ENCODE data around the gene UIMC1. TPM values are rescaled to one million over a fixed set of nuclear protein-coding genes. Genes with fewer than 3 reads are reported as not detected.
A peak's percentile ranks its signal among the peaks of the same experiment; 100 is the strongest.

Gene UIMC1
- total and polyA plus RNA-seq, 11 donors, result 14.8 to 40.2 (median 31.9) TPM

- TF ChIP-seq CTCF (IDR thresholded peaks at IDR 0.05), result no peak
- no peak for TF ChIP-seq POLR2A (IDR thresholded peaks at IDR 0.05)
- H3K27ac ChIP-seq, result peak overlapping the region in 1 of 12 donors; percentile 83
- intact Hi-C loops (cut with DNase I), result no loop called here
- peaks cover 0 to 5% (median 0%) of the 10 kb centered on the region in 9 donors for H3K36me3 ChIP-seq
- peak overlapping the region in 1 of 12 donors; percentile 63 for H3K4me3 ChIP-seq
- WGBS, 4 donors, result 86 to 94% (median 88%) methylated on average over 4 of the region's 4 CpGs
- ATAC-seq, result no peak
- no peak for DNase-seq
- H3K27me3 ChIP-seq, result peaks cover 0 to 9% (median 0%) of the 10 kb centered on the region in 9 donors
- peaks cover 0 to 68% (median 2%) of the 10 kb centered on the region in 12 donors for H3K4me1 ChIP-seq
- no peaks in the 10 kb centered on the region for H3K9me3 ChIP-seq
Observed at GRCh38 chr5:176895831-176896230, 110.7 kb downstream of the UIMC1 start.

GRCh38 chr5:176894298-176894697, 112.3 kb downstream of the UIMC1 start:
- WGBS, 4 donors, result 84 to 90% (median 87%) methylated on average over 6 of the region's 6 CpGs

GRCh38 chr5:176892663-176893062, 113.9 kb downstream of the UIMC1 start:
- no peak for DNase-seq
- H3K27ac ChIP-seq, result no peak overlapping the region
- peaks cover 0 to 42% (median 0%) of the 10 kb centered on the region in 12 donors for H3K4me1 ChIP-seq
- no peak overlapping the region for H3K4me3 ChIP-seq
- 32 to 65% (median 55%) methylated on average over 3 of the region's 3 CpGs for WGBS, 4 donors
- peaks cover 0 to 9% (median 0%) of the 10 kb centered on the region in 9 donors for H3K27me3 ChIP-seq
- TF ChIP-seq POLR2A (IDR thresholded peaks at IDR 0.05), result no peak
- no peak for TF ChIP-seq CTCF (IDR thresholded peaks at IDR 0.05)
- no peak for ATAC-seq
- H3K9me3 ChIP-seq, result no peaks in the 10 kb centered on the region
- intact Hi-C loops (cut with DNase I), result no loop called here
- peaks cover 0 to 34% (median 0%) of the 10 kb centered on the region in 9 donors for H3K36me3 ChIP-seq

More at GRCh38 chr5:176894298-176894697, 112.3 kb downstream of the UIMC1 start:
- no peak overlapping the region for H3K4me3 ChIP-seq
- no peak overlapping the region for H3K27ac ChIP-seq
- peaks cover 0 to 9% (median 0%) of the 10 kb centered on the region in 9 donors for H3K27me3 ChIP-seq
- H3K9me3 ChIP-seq, result no peaks in the 10 kb centered on the region
- intact Hi-C loops (cut with DNase I), result no loop called here
- peaks cover 0 to 20% (median 0%) of the 10 kb centered on the region in 9 donors for H3K36me3 ChIP-seq
- TF ChIP-seq POLR2A (IDR thresholded peaks at IDR 0.05), result no peak
- TF ChIP-seq CTCF (IDR thresholded peaks at IDR 0.05), result no peak
- no peak for DNase-seq
- H3K4me1 ChIP-seq, result peaks cover 0 to 52% (median 0%) of the 10 kb centered on the region in 12 donors
- no peak for ATAC-seq

GRCh38 chr5:176891331-176891958, 115.1 kb downstream of the UIMC1 start:
- no peaks in the 10 kb centered on the region for H3K9me3 ChIP-seq
- intact Hi-C loops (cut with DNase I), result no loop called here
- DNase-seq (no peak), ATAC-seq (no peak)
- H3K27me3 ChIP-seq, result peaks cover 0 to 9% (median 0%) of the 10 kb centered on the region in 9 donors
- peaks cover 0 to 45% (median 0%) of the 10 kb centered on the region in 9 donors for H3K36me3 ChIP-seq
- H3K4me1 ChIP-seq, result peaks cover 0 to 30% (median 0%) of the 10 kb centered on the region in 12 donors
- TF ChIP-seq CTCF (IDR thresholded peaks at IDR 0.05), result no peak
- H3K4me3 ChIP-seq, result no peak overlapping the region
- WGBS, 4 donors, result 81 to 91% (median 84%) methylated on average over 9 of the region's 9 CpGs
- no peak overlapping the region for H3K27ac ChIP-seq
